SU-DHL-6 (cell line): ENCODE data around the gene CFAP92.

ENCODE experiments used
- CTCF ChIP-seq: fragments of 200-600 bp; sonication (generic); IDR thresholded peaks from one replicate; pipeline ENCODE4 v1.5.1; 2017; ENCODE audit warnings: antibody characterized with exemption, mild to moderate bottlenecking, low read length, moderate library complexity; ENCODE audit not compliant: insufficient read depth, poor library complexity, severe bottlenecking
- EZH2phosphoT487 ChIP-seq: fragments of 200-600 bp; sonication (generic), shearing (Covaris generic); conservative IDR thresholded peaks from 2 replicates; pipeline ENCODE4 v1.6.1; 2018; ENCODE audit warnings: mild to moderate bottlenecking, antibody characterized with exemption, low read length, moderate library complexity, mixed read lengths

GRCh38 chr3:128878556-128879124 is 115.2 kb downstream of the CFAP92 start:
- TF ChIP-seq CTCF (no peak), EZH2phosphoT487 (no peak)
